ENCODE data around the gene PASD1. TPM values are rescaled to one million over a fixed set of nuclear protein-coding genes. Genes with fewer than 3 reads are reported as not detected.
"Not testable (repeated sequence)": the region's sequence is repeated elsewhere in the genome, so short reads cannot be mapped to it uniquely, and the experiment has no call there.

PASD1 gene
- total RNA-seq, 2 donors from 2014 or later, result not detected

DNA sequence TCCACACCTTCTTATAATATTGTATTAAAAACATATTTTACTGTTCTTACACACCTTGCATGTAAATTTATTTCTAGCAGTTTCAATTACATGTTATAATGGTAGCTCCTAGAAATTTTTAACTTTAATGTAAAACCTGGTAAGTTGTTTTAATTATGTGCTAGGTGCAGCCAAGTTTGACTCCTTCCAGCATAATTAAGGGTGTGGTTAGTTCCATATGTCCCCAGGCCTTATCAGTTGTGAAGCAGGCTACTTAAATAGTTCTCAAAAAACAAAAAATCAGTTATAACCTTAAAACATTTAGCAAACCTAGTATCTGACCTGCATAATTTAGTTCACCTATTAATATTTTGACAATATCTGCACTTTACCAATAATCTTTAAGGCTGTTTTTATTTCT, 26.9 kb upstream of the PASD1 start:
- Histone ChIP-seq H3K36me3 (no peaks in the 10 kb centered on the region), H3K4me3 (no peak overlapping the region), H3K9me3 (no peaks in the 10 kb centered on the region), H3K27ac (no peak overlapping the region), H3K27me3 (replicated peaks; ENCODE audit: insufficient read depth) (no peaks in the 10 kb centered on the region), H3K4me1 (ENCODE audit: control insufficient read depth in 1 of 2, low read depth in 2 of 2) (no peaks in the 10 kb centered on the region)
- no peak for TF ChIP-seq CTCF (IDR thresholded peaks at IDR 0.05)
- ATAC-seq (ENCODE audit: insufficient number of reproducible peaks, low FRiP score, low read depth) (no peak), DNase-seq (ENCODE audit: low spot score) (no peak)

DNA sequence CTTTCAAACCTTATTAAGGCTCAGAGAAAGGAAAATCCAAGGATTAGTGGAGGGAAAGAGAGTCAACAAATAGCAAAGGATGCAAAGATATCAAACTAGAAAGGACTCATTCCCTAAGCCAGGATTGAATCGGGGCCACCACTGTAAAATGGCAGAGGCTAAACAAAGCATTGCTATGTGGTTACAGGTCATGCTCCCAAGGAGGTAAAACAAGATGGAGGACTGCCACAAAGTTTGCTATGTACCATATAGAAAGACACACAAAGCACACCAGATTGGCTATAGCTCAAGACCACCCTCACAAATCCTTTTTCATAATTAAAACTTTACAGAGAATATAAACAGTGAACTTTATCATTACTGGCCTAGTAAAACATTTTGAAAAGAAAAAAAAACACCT, 25.9 kb upstream of the PASD1 start:
- H3K4me3 ChIP-seq, result no peak overlapping the region
- H3K9me3 ChIP-seq, result no peaks in the 10 kb centered on the region
- no peak for DNase-seq (ENCODE audit: low spot score)
- no peak for TF ChIP-seq CTCF (IDR thresholded peaks at IDR 0.05)
- H3K27ac ChIP-seq, result no peak overlapping the region
- no peaks in the 10 kb centered on the region for H3K36me3 ChIP-seq
- no peak for ATAC-seq (ENCODE audit: insufficient number of reproducible peaks, low FRiP score, low read depth)
- H3K4me1 ChIP-seq (ENCODE audit: control insufficient read depth in 1 of 2, low read depth in 2 of 2), result no peaks in the 10 kb centered on the region
- H3K27me3 ChIP-seq (replicated peaks; ENCODE audit: insufficient read depth), result no peaks in the 10 kb centered on the region

DNA sequence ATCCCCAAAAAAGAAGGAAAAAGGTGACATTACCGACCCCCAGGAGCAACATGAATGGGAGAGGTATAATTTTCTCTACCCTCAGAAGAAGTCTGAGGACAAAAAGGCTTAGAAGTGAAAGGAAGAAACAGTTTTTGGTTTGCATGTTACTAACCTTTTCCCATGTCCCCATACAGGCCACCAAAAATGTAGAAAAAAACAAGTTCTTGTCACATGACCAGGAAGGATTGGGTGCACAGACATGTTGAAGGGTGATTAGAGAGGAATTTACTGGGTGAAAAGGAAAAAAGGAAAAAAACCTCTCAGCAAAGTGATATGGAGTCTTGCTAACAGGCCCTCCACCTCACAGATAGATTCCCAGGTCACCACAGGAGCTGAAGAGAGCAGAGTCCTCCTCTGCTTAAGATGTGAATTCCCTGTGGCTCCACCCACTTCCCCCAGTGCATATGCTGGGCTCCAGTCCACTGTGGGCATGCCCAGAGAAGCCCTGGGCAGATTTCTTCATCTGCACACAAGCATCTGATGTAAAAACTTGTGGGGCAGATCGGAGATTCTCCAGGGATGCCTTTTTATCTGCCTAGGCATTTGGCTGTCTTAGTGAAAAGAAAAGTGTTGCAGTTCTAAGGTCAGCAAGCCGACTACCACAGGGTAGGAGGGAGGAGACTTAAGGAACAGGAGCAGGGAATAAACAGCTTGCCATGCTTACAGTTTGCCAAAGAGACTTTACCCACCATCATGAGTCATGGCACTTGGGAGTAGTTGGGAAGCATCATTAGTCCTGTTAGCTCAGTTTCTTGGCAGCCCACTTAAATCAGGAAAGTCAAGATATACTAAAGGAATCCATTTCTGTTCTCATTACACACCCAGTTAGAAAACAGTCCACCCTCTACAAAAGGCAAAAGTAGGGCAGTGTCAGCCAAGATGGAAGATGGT, 25.0 kb upstream of the PASD1 start:
- Histone ChIP-seq H3K27ac (no peak overlapping the region), H3K4me1 (ENCODE audit: control insufficient read depth in 1 of 2, low read depth in 2 of 2) (no peaks in the 10 kb centered on the region), H3K36me3 (no peaks in the 10 kb centered on the region), H3K4me3 (no peak overlapping the region), H3K9me3 (no peaks in the 10 kb centered on the region), H3K27me3 (replicated peaks; ENCODE audit: insufficient read depth) (no peaks in the 10 kb centered on the region)
- no peak for ATAC-seq (ENCODE audit: insufficient number of reproducible peaks, low FRiP score, low read depth)
- no peak for TF ChIP-seq CTCF (IDR thresholded peaks at IDR 0.05)
- no peak for DNase-seq (ENCODE audit: low spot score)

- ATAC-seq (ENCODE audit: insufficient number of reproducible peaks, low FRiP score, low read depth) (no peak), DNase-seq (ENCODE audit: low spot score) (no peak)
- Histone ChIP-seq H3K4me3 (no peak overlapping the region), H3K27ac (no peak overlapping the region), H3K9me3 (no peaks in the 10 kb centered on the region), H3K36me3 (no peaks in the 10 kb centered on the region), H3K27me3 (replicated peaks; ENCODE audit: insufficient read depth) (no peaks in the 10 kb centered on the region), H3K4me1 (ENCODE audit: control insufficient read depth in 1 of 2, low read depth in 2 of 2) (no peaks in the 10 kb centered on the region)
- TF ChIP-seq CTCF (IDR thresholded peaks at IDR 0.05), result no peak
Observed at GRCh38 chrX:151543706-151544105, 19.8 kb upstream of the PASD1 start.

DNA sequence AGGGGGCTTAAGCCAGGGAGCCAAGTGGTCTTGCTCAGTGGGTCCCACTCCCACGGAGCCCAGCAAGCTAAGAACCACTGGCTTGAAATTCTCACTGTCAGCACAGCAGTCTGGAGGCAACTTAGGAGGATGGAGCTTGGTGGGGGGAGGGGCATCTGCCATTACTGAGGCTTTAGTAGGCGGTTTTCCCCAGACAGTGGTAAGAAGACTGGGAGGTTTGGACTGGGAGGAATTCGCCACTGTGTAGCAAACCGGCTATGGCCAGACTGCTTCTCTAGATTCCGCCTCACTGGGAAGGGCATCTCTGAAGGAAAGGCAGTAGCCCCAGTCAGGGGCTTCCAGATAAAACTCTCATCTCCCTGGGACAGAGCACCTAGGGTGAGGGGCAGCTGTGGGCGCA, 17.2 kb upstream of the PASD1 start:
- not testable (repeated sequence) for ATAC-seq (ENCODE audit: insufficient number of reproducible peaks, low FRiP score, low read depth); H3K36me3 ChIP-seq; H3K27me3 ChIP-seq (replicated peaks; ENCODE audit: insufficient read depth); DNase-seq (ENCODE audit: low spot score); H3K4me1 ChIP-seq (ENCODE audit: control insufficient read depth in 1 of 2, low read depth in 2 of 2); H3K27ac ChIP-seq; H3K4me3 ChIP-seq; H3K9me3 ChIP-seq

DNA sequence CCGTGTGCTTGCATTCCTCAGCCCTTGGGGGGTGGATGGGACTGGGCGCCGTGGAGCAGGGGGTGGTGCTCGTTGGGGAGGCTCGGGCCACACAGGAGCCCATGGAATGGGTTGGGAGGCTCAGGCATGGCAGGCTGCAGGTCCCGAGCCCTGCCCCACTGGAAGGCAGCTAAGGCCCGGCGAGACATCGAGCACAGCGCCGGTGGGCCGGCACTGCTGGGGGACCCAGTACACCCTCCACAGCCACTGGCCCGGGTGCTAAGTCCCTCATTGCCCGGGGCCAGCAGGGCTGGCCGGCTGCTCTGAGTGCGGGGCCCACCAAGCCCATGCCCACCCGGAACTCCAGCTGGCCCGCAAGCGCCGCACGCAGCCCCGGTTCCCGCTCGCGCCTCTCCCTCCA, 12.3 kb upstream of the PASD1 start:
- H3K27ac ChIP-seq; H3K4me1 ChIP-seq (ENCODE audit: control insufficient read depth in 1 of 2, low read depth in 2 of 2); ATAC-seq (ENCODE audit: insufficient number of reproducible peaks, low FRiP score, low read depth); H3K9me3 ChIP-seq; H3K4me3 ChIP-seq; H3K36me3 ChIP-seq; DNase-seq (ENCODE audit: low spot score); H3K27me3 ChIP-seq (replicated peaks; ENCODE audit: insufficient read depth): not testable (repeated sequence)

All from thoracic aorta (tissue), 2 donors.